HG03095 (cell line): ENCODE measurements around the gene MDFI.

Experiments
- ATAC-seq: cut with Tn5 transposase; IDR thresholded peaks from one replicate; pipeline ENCODE4 v1.9.1; 2021; ENCODE audit warnings: moderate library complexity; ENCODE audit not compliant: unreplicated experiment

The MDFI gene

DNA sequence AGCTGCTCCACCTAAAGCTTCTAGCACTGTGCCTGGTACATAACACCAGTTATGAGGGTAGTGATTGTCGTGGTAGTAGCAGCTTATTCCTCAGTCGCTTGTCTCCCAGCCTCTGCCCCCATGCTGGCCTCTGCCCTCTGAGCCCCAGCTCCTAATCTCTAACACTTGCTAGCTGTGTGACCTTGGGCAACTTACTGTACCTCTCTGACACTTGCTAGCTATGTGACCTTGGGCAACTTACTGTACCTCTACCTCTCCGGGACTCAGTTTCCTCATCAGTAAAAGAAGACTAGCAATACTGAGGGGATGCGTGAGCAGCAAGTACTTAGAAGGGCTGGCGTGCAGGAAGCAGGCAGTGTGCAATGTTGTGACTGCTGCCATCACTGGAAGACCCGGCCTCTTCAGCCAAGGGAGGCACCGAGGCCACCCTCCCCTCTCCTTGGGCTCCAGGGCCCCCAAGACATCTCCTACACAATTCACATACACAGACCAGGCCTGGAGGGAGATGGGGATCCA is 9.9 kb downstream of the MDFI start:
- no peak for ATAC-seq

DNA sequence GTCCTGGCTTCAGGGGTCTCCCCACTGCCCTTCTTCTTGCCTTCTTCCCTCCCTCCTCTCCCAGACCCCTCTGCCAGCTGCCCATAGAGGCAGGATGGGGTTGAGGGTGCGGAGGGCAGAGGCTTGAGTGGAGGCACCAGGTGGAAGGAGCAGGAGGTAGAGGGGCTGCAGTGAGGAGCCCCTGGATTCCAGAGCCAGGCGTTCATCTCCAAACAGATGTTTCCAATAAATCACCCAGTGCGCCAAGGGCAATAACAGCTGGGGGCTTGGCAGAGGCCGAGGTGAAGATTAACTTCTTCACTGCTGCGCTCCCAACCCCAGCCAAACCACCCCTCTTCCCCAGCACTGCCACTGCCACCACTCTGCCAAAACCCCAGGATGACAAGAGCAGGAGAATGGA is 10.7 kb downstream of the MDFI start:
- no peak for ATAC-seq

DNA sequence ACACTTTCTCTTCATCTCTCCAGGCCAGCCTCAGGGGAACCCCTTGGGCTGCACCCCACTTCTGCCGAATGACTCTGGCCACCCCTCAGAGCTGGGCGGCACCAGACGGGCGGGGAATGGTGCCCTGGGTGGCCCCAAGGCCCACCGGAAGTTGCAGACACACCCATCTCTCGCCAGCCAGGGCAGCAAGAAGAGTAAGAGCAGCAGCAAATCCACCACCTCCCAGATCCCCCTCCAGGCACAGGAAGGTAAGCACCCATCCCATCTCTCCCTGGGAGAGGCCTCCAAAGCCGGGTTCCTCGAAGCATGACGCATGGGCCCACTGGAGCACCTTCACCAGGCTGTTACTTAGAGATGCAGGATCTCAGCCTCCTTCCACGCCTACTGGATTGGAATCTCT is 11.3 kb downstream of the MDFI start:
- no peak for ATAC-seq

DNA sequence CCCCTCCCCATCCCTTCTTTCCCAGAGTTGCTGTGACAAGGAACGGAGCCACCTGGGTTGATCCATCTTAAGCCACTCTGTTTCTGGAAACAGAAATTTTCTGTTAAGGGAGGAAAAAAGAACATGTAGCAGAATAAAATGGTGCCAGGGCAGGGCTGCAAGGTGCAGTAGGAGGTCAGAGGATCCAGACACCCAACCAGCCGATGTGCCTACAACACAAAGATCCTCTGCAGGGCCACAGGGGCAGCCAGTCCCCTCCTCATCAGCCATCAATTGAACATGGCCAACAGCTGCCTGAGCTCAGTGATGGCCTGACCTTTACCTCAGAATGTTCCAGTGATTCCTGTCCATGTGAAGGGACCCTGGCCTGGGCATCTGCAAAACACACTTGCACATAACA is 11.9 kb downstream of the MDFI start:
- no peak for ATAC-seq

DNA sequence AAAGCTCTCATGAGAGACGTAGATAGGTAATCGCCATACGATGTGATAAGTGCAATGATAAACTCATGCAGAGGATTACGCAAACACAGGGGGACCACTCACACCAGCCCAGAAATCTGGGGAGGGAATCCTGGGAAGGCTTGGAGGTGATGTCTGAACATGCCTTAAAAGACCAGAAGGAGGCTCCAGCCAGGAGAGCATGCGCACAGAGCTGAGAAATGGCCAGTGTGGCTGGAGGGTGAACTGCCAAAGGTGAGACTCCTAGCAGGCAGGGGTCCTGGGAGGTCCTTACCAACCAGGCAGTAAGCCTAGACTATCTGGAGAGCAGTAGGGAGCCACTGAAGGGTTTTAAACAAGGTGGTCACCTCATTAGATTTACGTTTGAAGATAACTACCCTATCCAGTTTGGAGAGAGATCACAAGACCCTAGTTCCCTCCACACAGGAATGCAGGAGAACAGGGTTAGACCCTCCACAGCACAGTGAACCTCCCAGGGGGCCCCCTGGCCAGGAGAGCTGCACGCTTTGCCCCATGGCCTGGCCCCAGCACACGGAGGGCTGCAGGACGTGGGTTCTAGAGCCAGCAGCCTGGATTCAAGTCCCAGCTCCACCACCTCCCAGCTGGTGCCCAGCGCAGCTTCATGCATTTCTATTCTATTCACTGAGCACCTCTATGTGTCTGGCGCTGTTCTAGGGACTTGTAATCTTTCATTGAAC is 13.1 kb downstream of the MDFI start:
- no peak for ATAC-seq

DNA sequence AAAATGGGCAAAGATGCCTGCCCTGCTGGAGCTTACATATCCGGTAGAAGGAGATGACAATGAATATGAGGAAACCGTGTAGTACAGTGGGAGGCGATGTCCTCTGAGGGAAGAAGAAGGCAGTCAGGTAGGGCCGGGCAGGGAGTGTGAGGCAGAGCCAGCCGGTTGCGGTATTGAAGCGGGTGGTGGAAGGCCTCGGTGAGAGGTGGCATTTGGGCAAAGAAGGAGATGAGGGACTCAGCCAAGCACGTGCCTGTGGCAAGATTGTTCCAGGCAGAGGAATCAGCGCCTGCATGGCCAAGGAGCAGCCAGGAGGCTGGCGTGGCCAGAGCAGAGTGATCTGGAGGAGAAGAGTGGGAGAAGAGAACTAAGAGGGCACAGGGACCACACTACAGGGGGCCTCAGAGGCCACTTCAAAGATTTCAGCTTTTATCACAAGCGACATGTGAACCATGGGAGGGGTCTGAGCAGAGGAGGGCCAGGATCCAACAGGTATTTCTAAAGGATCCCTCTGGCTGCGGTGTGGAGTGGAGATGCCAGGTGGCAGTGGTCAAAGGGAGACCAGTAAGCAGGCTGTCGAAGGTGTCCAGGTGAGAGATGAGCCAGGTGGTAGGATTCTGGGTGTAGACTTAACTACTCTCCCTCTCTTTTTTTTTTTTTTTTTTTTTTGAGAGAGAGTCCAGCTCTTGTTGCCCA is 13.8 kb downstream of the MDFI start:
- ATAC-seq: no peak

DNA sequence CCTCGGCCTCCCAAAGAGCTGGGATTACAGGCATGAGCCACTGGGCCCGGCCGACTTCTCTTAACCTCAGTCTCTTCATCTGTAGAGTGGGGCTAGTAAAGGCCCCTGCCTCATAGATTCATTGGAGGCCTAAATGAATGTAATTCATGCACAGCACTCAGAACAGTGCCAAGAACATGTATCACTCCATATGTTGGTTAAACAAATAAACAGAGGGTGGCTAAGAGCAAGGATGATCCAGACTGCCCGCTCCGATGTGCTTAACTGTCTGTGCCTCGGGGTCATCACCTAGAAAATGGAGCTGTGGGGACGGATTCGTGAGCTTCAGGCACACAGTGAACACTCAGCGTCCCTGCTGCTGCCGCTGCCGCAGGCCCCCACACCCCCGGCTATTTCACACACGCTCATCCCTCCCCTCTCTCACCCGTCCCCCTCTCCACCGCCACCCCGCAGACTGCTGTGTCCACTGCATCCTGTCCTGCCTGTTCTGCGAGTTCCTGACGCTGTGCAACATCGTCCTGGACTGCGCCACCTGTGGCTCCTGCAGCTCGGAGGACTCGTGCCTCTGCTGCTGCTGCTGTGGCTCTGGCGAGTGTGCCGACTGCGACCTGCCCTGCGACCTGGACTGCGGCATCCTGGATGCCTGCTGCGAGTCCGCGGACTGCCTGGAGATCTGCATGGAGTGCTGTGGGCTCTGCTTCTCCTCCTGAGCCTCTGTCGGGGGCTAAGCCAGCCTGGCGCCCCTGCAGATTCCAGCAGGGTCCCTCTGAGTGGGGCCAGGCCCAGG is 14.8 kb downstream of the MDFI start:
- ATAC-seq: no peak

DNA sequence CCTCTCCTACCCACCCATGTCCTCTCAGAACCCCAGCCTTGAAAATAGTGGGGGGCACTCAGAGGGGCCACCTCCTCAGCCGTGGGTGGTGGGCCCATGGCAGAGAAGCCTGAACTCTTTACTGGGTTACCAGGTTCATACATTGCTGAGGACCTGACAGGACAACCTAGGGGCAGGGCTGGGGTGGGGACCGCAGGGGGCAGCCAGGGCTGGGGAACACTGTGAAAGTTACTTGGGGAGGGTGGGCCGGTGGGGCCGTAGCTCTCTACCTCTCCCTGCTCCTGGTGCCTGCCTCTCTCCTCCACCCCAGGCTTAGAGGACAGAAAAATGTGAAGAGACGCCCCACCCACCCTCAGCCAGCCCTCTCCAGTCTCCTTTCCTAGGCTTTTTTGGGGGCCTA is 15.4 kb downstream of the MDFI start:
- ATAC-seq: no peak

DNA sequence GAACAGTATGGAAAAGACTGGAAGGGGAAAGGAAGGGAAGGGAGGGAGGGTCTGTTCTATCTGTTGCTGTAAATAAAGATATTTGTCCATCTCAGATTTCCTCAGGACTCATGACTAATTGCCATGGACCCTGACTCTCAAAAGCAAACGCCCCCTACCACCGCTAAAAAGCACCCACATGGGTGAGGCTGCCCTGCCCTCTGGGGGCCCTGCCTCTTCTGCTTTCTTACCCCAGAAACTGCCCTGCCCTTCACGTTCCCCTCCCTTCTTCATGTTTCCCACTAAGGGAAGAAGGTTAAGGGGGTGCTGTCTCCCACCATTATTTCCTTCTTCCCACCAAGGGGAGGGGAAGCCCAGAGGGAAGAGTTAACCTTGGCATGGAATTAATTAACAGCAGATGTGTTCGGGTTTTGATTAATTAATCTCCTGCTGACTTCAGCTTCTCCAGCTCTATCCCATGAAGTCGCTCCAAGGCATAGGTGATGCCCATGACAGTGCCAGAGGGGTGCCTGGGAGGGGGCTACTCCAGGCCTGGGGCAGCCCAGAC is 16.0 kb downstream of the MDFI start:
- no peak for ATAC-seq

DNA sequence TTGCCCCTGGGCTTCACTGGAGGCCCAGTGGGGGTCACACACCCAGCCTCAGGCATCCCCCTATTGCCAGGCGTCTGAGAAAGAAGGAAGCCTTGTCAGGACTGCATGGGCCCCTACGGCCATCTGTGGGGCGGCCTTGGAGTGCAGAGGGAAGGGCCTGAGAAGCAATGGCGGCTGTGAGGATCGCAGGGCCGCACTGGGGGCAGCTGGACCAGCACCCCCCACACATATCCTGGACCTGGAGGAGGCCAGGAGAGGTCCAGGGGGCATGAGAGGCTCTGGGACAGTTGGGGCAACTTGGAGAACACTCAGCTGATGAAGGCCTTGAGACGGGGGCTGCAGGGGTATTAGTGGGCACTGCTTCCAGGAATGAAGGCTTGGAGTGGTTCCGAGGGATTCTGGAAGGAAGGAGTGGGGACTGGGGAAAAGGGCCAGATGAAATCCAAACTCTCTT is 16.5 kb downstream of the MDFI start:
- no peak for ATAC-seq

DNA sequence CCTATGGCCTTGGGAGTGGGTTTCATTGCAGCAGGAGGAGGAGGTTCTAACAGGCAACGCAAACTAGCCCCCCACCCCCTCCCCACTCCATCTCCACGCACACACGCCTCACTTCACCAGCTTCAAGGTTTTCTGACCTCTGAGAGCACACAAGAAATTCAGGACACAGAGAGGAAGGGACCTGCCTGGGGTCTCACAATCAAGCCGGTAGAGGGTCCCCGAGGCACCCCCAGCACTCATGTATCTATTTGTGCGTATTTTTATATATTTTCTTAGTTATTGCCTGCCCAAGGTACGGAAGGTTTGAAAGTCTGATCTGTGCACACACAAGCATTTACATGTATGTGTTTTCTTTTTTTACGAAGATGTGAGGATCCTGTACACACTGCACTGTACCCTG is 16.9 kb downstream of the MDFI start:
- no peak for ATAC-seq

DNA sequence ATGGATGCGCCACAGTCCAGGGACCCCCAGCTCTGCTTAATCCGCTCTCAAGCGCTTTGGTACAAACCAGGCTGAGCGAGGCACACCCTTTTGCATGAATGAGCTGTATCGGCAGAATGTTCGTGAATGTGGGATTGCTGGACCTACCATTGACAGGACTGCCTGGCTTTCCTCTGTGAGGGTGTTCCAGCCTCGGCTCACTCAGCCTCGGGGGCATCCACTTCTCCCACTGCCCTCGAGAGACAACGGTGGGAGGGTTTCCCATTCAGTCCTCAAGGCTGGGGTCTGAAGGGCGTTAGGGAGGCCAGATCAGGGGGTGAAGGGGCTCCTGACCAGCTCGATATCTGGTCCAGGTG is 17.4 kb downstream of the MDFI start:
- ATAC-seq: no peak

DNA sequence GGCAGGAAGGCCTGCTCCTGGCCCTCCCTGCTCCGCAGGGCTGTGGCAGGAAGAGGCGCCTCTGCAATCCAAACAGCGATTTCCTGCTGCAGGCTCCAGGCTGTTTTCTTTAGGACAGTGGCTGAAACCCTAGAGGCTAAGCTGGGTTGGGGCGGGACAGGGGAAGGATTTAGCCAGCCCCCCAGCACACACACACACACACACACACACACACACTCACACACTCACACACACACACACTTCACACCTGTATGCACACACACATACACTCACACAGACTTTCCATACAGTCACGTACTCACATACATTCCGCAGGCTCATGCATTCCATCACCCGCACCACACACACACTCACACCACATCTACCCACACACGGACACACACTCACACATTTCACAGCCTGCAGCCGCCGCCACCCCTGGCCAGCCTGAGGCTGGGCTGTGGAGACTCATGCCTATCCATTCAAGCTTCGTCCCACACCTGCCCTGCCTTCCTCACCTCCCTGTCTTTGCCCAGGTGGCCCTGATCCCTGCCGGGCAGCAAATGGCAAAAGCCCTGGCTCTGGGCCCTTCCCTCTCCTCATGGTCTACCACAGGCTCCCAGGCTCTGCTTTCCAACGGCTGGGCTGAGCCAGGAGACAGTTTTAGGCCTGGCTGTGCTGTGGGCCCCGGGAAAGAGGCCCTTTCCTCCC is 17.9 kb downstream of the MDFI start:
- ATAC-seq: no peak

DNA sequence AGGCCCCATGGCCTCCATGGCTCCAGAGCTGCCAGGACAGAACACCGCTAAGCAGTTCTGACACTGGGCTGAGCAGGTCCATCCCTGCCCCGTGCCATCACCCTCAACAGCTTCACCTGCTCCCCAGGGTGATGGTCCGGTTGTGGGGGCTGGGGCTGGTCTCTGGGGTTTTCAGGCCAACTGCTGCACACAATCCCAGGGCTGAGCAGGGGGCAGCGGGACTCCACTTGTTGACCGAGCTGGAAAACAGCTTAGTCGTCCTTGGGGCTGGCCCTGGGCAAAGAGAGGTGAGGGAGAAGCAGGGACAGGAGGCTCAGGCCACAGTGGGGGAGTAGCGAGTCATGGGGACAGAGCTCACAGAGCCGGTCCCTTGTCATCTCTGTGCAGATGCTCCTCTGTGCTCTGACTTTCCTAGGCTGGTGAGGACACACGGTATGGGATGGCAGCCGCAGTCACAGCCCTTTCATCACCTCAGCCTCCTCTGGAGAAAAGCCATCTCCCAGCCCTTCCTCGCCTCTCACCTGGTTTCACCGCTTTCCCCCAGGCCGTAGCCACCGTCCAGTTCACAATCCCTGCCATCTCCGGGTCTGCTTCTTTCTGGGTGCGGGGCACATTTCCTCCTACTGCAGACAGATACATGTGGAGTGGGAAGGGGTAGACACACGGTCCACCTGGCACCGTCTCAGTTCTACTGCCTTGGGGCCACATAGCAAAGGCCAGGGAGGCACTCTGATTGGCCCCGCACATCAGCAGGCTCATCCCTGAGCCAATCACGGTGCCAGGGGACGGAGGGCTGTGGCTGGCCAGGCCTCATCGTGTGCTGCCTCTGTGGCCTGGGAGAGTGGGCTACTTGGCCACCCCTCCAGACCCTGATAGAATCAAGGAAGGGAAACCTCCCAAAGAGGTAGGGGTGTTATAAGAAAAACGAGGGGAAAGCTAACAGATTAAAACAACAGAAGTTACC is 19.1 kb downstream of the MDFI start:
- no peak for ATAC-seq

DNA sequence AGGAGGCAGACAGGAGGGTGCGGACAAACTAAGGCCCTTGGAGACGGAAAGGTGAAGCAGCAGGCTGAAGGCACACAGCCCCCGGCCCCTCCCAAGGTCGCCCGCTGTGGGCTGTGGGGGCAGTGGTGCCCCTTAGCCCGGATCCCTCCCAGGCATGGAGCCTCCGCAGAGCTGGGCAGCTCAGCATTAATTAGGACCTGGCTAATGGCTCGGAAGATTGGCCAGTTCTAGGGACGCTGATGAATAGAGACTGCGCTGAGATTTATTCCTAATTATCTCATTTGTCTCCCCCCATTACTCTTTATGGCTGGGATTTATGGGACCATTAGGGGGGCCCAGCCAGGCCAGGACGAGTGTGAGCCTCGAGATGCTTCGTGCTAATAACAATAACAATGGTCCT is 20.4 kb downstream of the MDFI start:
- no peak for ATAC-seq

DNA sequence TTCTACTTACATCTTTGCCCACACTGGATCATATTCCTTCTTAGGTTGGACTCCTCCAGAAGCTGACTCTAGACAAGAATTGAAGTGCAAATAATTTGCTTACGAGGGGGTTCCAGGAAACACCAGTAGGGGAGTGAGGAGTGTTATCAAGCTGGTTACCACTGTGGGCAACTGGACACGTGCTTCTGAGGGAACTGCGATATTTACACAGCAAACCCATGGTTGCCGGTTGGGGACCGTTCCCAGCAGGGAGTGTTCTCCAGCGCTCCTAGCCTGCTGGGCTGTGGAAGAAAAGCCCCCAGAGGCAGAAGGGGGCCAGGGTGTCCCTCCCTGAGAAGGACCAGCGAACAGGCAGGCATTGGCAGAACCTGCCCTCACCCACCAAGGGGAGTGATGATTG is 21.7 kb downstream of the MDFI start:
- no peak for ATAC-seq

DNA sequence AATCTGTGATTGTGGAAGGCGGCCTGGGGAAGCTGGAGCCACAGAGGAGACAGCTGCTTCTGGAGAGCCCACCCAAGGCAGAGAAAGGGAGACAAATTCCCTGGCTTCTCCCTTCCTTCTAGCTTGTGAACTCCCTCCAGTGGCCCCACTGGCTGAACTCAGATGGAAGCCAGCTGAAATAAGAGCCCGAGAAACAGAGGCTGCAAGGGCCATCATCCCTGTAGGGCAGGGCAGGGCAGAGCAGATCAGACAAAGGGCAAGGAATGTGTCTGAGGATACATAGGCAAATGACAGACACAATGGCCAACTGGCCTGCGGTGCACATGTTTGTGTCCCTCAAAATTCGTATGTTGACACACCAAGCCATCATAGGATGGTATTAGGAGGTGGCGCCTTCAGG is 25.3 kb downstream of the MDFI start:
- no peak for ATAC-seq

DNA sequence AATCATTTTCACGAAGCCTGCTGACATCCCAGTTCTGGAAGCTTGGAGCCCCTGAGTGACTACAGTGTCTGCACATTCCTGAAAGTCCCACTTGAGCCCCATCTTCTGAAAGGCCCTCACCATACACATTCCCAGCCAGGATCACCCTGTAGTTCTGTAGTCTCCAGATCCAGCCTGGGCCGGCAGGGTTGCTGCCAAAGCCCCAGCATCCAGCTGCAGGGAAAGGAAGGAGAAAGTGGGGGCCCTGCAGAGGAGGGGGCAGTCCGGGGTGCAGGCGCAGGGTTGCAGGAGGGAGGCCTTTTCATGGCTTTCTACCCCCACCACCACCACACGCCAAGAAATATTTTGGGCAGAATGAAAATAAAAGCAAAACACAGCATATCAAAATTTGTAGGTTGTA is 26.0 kb downstream of the MDFI start:
- ATAC-seq: no peak

DNA sequence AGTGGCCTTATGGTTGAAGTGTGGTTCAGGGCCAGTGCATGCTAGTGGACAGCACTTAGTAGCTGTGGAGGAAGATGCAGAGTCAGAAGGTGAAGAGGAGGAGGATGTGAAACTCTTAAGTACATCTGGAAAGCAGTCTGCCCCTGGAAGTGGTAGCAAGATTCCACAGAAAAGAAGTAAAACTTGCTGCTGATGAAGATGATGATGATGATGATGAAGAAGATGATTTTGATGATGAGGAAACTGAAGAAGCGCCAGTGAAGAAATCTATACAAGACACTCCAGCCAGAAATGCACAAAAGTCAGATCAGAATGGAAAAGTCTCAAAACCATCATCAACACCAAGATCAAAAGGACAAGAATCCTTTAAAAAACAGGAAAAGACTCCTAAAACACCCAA is 28.9 kb downstream of the MDFI start:
- no peak for ATAC-seq

DNA sequence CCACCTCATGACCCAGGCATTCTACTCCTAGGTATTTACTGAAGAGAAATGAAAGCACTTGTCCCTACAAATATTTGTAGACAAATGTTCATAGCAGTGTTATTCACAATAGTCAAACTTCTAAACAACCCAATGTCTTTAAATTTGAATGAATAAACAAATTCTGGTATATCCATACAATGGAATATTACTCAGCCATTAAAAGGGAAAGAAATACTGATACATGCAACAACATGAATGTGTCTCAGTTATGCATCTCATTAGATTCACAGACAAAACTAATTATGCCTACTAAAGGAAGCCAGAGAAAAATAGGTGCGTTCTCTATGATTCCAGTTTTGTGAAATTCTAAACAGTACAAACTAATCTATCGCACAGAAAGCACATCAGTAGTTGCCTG is 30.7 kb downstream of the MDFI start:
- ATAC-seq: no peak
